ENCODE results near the gene MYOM1.
"Not testable (repeated sequence)": the region's sequence is repeated elsewhere in the genome, so short reads cannot be mapped to it uniquely, and the experiment has no call there.

The MYOM1 gene

GRCh38 chr18:3035635-3036034, 184.1 kb downstream of the MYOM1 start:
- DNase-seq (ENCODE audit: low read depth in 2 of 2), result no peak

GRCh38 chr18:3032721-3033120, 187.0 kb downstream of the MYOM1 start:
- no peak for DNase-seq (ENCODE audit: low read depth in 2 of 2)

GRCh38 chr18:3029215-3029952, 190.4 kb downstream of the MYOM1 start:
- no peak for DNase-seq (ENCODE audit: low read depth in 2 of 2)

- not testable (repeated sequence) for DNase-seq (ENCODE audit: low read depth in 2 of 2)
Measured at GRCh38 chr18:3028115-3028514, 191.7 kb downstream of the MYOM1 start.

- DNase-seq (ENCODE audit: low read depth in 2 of 2), result no peak
Measured at GRCh38 chr18:3027370-3027891, 192.3 kb downstream of the MYOM1 start.

GRCh38 chr18:3025544-3025943, 194.2 kb downstream of the MYOM1 start:
- DNase-seq (ENCODE audit: low read depth in 2 of 2), result no peak

GRCh38 chr18:3023603-3024002, 196.2 kb downstream of the MYOM1 start:
- DNase-seq (ENCODE audit: low read depth in 2 of 2), result not testable (repeated sequence)

Measured in fibroblast of skin of left biceps (primary cell).